ENCODE measurements around the gene ABHD14A. TPM values are rescaled to one million over a fixed set of nuclear protein-coding genes. Genes with fewer than 3 reads are reported as not detected.
"Not testable (repeated sequence)": the region's sequence is repeated elsewhere in the genome, so short reads cannot be mapped to it uniquely, and the experiment has no call there.

Gene ABHD14A
- 1.9 and 10.5 TPM in 2 replicates for total RNA-seq (2014; rRNA removed; shearing (Covaris generic))

DNA sequence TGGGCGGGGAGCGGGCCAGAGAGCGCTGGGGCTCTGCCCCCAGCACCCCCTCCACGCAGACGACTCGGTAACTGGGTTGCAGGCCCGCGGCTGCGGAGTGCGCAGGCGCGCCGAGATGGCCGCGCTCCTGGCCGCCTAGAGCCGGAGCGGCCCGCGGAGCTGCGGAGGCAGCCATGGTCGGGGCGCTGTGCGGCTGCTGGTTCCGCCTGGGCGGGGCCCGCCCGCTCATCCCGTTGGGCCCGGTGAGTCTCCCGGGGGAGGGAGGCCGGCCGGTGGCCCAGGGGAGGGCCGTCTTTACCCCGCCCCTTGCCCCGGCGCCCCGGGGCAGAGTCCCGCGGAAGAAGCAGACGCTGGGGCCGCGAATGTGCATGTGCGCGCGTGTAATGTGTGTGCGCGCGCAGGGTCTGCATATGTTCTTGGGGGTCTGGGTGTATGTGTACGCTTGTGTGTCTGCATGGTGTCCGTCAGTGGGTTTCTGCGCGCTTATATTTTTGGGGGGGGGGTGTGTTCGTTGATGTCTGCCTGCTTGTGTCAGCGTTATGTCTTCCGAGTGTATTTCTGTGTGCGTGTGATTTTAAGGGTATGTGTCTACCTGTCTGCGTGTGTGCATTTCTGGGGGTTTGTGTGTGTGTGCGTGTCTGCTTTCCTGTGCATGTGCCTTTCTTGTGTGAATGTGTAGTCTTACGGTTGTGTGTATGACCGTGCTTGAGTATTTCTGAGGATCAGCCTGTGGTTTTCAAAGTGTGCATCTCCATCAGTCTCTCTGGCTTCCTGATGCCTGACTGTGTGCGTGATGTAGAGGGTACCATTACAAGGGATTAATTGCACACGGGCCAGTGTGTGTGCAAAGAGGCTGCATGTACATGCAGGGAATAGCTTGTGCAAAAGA lies at the start of gene ABHD14A:
ABHD14A (plus strand) TSS at position 102 of the 889 bp plus-strand sequence; CDS start at position 174, 72 bp downstream.
- DNase-seq (ENCODE audit: low read depth), result peak; percentile 76

DNA sequence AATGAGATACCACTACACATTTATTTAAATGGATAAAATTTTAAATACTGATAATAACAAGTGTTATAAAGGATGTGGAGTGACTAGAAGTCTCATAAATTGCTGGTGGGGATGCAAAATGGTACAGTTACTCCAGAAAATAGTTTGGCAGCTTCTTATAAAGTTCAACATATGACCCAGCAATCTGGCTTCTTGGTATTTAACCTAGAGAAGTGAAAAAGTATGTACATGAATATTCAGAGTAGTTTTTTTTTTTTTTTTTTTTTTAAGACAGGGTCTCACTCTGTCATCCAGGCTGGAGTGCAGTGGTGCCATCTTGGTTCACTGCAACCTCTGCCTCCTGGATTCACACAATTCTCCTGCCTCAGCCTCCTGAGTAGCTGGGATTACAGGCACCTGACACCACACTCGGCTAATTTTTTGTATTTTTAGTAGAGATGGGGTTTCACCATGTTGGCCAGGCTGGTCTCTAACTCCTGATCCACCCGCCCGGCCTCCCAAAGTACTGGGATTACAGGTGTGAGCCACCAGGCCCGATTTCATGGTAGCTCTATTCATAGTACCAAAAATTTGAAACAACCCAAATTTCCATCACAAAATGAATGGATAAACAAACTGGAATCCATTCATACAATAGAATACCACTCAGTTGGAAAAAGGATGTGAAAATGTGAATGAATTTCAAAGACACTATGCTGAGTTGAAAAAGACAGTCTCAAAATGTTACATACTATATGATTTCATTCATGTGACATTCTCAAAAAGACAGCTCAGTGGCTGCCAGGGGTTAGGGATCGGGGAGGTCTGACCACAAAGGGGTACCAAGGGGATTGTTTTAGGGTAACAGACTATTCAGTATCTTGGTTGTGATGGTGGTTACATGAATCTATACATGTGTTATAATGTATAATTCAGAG lies 47.5 kb upstream of the ABHD14A start:
- no peak for DNase-seq (ENCODE audit: low read depth)

DNA sequence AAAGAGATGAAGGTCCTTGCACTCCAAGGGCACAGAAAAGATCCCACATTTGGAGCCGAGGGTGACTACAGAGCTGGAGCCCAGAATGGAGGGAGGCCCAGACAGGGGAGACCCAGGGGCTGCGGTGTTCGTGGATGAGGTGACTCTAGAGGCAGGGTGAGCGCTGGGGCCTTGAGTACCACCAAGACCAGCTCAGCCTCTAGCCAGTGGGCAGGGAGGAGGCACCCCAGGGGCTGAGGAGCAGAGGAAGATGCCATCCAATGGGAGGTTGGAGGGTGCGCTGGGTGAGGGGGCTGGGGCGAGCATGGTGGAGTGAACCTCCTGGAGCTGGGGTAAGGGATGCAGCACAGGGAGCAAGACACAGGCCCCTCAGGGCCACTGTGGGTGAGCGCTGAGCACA lies 46.4 kb upstream of the ABHD14A start:
- DNase-seq (ENCODE audit: low read depth), result no peak

DNA sequence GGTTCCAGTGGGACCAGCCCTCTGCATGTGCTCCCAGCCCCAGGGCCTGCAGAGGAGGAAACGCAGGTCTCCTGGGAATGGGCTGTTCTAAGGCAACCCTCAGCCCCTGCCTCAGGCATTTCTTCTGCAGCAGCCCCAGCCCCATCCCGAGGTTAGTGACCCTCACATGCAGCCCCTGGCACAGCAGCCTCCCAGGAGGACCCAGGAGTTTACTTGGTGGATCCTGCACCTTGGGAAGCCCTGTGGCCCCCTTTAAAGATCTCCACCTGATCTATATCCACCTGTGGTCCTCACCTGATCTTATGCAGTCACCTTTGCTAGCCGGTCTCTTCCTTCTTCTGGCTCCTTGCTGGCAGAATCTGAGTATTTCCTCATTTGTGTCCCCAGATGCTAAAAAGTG lies 45.9 kb upstream of the ABHD14A start:
- not testable (repeated sequence) for DNase-seq (ENCODE audit: low read depth)

DNA sequence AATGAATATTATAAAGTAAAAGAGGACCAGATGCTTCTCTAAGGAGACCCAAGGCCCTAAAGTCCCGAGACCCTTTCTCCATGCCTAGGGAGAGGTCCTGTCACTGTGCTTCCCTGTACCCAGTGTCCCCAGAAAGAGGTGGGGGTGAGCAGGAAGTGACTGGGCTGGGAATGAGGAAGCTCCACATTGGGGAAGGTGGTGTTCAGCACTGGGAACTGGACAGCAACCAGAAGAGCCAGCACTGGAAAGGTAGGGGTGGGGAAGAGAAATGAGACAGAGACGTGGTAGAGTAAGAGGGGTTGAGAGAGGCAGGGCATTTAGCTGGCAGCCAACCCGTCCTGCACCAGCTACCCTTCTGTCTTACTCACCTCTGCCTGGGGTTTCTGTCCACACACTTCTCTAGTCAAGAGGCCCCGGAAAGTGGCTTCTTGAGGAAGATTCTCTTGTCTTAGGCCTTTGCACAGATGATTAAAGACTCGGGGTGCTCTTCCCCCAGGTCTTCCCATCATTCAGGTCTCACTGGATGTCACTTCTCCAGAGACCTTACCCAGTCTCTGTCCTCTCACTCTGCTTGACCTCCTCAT lies 45.4 kb upstream of the ABHD14A start:
- DNase-seq (ENCODE audit: low read depth), result no peak

DNA sequence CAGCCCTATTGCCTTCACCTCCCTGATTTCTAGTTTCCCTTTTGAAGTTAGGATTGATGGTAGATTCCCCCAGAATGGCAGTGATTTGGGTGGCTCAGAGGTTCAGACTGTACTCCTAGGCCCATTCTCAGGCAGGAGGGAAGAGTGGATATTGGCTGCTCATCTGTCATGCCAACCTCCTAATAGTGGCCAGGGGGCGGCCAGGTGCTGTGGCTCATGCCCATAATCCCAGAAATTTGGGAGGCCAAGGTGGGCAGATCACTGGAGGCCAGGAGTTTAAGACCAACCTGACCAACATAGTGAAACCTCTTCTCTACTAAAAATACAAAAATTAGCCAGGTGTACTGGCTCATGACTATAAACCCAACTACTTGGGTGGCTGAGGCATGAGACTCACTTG lies 44.4 kb upstream of the ABHD14A start:
- DNase-seq (ENCODE audit: low read depth), result no peak

DNA sequence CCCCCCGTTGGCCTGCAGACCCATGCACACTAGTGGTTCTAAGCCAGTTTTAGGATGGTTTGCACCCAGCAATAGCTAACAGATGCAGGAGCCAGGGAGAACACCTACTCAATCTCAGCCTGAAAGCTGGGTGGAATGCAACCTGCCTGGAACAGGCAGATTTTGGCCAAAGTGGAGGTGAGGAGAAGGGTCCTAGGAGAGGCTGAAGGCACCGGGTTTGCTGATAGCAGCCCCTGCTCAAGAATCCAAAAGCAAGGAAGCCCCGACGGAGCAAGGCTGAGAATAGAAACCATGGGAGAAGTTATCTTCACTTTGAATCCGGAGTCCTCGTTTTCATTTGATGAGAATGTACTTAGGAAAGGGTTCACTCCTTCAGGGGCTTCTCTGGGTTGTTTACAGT lies 43.1 kb upstream of the ABHD14A start:
- no peak for DNase-seq (ENCODE audit: low read depth)

DNA sequence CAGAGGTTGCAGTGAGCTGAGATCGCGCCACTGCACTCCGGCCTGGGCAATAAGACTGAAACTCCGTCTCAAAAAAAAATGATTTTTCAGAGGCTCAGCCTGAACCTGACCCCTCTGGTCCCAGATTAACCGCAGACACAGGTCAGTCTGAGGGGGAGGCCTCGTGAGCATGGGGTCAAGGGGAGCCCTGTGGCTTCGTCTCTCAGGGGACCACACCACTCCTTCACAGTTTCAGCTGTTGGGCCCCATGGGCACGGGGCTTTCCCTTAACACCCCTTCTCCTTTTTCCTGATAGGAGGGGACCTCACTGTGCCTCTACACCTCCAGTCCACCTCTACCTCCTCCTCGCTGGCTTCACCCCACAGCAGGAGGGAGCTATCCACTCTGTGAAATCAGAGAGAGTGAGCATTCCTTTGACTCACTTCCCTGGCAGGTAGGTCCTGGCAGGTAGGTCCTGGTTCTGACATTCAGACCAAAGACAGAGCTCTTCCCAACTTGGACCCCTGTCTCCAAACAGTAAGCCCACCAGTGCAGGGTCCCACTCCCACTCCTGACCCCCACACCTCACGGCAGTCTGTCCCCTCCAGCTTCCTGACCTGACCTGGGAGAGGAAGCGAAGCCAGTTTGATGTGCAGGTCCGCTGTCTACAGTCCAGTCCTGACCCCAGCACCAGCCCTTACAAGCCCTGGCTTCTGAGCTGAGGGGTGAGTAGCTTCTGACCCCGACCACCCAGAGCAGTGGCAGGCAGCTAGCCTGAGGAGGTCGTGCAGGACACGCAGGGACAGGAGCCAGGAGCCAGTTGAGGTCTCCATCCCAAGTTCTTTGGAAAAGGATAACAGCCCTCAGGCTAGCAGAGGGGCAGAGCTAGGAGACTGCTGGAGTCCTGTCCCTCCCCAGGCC lies 42.1 kb upstream of the ABHD14A start:
- DNase-seq (ENCODE audit: low read depth), result no peak

DNA sequence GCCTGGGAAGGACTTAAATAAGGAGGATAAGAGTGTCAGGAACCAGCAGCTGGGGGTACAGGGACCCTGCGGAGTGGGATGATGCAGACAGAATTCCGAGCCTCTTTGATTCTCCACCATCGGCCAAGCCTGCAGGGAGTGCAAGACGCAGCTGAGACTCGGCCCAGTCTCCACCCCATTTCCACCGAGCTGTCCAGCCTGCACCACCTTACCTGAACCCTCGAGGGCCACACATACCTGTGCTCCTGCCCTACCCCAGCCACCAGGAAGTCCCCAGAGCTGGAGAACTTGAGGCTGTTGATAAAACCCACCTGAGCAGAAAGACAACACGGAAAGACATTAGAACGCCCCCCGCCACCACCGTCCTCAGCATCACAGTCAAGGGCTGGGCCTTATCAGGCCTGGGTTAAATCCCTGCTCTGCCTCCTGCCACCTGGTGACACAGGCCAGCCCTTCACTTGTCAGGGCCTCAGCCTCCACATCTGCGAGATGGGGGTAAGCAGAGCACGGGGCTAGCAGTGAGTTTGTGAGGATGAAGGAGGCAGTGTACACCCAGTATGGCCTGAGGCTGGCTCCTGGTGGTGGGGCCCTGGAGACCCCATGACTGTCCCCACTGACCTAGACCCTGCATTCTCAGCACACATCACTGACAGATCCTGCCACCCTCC lies 41.3 kb upstream of the ABHD14A start:
- DNase-seq (ENCODE audit: low read depth), result no peak

DNA sequence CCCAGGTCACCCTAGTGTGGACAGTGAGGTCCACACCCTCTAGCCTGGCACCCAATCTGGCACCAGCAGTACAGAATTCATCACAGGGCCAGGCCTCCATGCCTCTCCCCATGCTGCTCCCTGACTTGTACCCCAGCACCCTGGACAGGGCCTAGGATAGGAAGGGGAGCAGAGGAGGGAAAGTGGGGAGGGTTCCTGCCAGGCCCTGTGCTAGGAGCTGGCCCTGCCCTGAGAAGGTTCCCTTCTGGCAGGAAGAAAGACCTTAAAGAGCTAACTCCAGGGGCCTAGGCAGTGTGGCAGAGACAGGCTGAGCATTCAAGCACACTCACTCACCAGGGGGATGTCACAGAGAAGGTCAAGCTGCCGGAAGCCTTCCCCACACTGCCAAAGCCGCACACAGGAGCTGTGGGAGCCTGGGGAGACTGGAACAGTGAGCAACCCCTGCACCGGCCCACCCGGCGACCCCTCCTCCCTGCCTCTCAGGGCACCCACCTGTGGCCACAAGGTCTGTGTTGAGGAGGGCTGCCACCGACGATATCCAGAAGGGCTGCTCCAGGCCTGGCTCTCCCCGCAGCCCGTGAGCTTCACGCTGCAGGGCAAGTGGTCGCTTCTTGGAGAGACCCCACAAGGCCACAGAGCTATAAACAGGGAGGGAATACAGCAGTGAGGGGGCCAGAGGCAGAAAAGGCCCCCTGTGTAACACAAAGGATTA lies 40.6 kb upstream of the ABHD14A start:
- DNase-seq (ENCODE audit: low read depth), result no peak

DNA sequence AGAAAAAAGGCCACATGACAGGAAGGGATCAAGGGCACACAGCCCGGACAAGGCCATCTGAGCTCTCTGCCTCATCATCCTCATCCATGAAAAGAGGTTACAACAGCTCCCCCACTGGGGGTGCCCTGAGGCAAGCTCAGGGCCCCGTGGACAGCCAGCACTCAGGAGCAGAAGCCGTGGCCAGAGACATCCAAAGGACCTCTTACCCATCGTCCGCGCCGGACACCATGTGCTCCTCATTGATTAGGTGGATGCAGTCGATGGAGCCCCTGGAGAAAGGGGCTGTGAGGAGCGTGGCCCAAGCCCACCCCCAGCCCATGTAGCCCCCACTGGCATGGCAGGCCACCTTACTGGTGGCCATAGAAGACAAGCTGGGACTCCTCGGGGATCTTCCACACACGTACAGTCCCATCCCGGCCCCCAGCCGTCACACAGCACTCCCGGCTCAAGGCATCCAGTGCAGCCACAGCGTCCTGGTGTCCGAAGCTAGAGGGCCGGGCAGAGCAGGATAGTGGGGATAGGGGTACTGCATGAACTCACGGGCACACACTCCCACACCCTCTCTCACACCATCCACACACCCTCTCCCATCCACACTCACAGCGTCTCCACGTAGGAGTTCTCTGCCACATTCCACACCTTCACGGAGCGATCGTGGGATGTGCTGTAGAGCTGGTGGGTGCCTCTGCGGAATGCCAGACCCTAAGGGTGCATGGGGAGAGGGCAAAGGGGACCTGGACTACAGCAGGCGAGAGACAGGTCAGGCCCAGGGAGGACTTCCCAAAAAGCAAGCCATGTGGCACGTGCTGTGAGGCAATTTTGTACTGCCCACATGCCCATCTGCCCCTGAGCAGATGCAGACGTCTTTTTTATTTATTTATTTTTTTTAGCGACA lies 39.6 kb upstream of the ABHD14A start:
- DNase-seq (ENCODE audit: low read depth), result no peak

DNA sequence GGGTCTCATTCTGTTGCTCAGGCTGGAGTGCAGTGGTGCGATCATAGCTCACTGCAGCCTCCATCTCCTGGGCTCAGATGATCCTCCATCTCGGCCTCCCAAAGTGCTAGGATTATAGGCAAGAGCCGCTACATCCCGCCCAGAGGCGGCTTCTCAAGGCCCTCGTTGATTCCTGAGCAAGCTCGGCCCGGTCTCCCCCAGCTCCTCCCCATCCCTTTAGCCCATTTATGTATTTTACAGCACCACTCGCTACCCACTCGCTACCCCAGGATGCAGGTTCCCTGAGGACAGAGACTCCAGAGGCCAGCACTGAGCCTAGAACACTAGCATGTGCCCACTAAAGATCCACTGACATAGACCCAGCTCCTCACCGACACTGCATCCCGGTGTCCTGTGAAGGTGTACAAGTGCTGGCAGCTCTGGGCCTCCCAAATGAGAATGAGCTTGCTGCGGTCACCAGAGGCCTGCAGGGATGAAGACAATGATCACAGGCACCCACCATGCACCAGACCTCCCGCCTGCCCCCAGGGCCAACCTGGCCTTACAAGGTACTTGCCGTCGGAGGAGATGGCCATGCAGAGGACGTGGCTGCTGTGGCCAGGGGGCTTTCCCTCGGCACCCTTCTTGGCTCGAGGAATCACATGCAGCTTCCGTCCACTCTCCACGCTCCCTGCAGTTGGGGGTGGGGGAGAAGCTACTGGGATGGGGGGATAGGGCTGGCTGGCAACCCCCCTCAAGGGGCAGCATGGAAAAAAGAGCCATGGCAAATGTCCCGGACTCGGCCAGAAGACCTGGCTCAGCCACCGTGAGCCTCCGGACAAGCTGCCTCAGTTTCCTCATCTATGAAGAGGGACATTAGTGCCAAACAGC lies 38.7 kb upstream of the ABHD14A start:
- no peak for DNase-seq (ENCODE audit: low read depth)

DNA sequence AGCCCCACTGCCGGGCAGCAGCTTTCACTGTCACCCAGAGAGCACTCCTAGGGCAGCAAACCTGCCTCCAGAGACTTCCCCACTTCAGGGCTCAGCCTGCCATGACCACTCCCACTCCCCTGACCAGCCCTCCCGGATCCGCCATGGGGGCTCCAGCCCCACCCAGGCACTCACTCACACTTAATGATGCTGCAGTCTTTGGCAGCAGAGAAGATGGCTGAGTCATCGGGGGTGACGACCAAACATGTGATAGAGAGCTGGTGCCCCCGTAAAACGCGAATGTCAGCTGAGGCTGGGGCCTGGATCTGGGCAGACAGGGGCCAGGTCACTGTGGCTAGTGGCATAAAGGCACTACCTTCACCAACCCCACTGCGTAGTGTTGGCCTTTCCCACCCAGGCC lies 37.9 kb upstream of the ABHD14A start:
- DNase-seq (ENCODE audit: low read depth), result peak; percentile 52

DNA sequence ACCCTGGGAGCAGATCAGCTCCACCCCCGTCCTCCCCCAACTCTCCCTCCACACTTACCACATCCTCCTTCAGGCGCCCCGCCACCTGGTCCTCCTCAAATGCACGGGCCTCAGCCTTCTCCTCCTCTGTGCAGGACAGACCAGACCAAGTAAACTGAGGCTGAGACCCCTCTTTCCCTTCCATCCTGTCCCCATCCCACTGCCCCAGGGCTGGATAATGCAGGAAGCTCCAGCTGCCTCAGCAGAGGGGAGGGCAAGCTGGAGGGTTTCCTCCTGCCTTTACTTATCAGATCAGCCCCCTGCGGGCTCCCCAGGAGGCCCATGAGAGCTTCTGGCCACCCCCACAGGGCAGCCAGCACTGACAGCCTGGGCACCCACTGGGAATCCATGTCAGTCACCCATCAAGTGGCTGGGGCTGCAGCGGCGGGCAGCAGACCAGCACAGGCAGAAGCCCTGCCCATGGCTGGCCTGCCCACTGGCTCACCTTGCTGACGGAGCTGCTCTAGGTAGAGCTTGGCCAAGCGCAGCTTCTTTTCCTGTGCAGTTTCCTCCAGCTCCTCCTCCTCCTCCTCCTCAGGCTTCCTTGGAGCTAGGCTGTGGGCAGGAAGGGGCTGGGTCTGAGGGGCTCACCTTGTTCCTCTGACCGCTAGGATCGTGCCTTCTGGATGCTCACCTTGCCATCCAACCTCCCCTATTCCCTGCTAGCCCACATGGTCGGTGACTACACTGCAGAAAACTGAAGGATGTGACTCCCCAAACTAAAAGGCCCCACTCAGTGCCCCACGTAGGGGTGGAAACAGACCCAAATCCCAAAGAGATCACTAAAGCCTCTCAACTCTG lies 37.0 kb upstream of the ABHD14A start:
- DNase-seq (ENCODE audit: low read depth), result no peak

DNA sequence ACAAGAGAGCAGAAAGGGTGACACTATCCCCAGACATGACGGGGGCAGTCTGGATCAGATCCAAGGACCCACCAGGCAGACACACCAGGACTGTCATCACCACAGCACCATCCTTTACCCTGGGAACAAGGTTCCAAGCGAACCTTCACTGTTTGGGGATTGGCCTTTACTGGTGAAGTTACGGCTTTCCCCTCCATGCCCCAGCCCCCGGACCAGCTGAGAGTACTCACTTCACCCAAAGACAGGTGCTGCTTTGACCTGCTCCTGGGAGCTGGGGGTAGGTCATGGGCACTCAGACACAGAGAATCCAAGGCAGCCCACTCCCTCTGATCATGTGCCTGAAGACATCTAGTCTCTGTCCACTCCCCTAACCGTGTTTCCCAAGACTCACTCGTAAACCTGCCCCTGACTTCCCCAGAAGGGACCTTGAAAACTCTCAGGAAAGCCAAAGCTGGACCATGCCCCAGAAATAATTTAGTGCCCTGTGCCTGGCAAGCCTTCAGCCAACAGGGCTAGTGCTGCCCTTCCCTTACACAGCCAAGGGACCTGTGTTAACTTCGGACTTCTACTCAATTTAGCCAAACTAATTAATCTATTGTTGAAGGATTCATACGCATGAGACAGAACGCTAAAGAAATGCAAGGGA lies 36.0 kb upstream of the ABHD14A start:
- no peak for DNase-seq (ENCODE audit: low read depth)

DNA sequence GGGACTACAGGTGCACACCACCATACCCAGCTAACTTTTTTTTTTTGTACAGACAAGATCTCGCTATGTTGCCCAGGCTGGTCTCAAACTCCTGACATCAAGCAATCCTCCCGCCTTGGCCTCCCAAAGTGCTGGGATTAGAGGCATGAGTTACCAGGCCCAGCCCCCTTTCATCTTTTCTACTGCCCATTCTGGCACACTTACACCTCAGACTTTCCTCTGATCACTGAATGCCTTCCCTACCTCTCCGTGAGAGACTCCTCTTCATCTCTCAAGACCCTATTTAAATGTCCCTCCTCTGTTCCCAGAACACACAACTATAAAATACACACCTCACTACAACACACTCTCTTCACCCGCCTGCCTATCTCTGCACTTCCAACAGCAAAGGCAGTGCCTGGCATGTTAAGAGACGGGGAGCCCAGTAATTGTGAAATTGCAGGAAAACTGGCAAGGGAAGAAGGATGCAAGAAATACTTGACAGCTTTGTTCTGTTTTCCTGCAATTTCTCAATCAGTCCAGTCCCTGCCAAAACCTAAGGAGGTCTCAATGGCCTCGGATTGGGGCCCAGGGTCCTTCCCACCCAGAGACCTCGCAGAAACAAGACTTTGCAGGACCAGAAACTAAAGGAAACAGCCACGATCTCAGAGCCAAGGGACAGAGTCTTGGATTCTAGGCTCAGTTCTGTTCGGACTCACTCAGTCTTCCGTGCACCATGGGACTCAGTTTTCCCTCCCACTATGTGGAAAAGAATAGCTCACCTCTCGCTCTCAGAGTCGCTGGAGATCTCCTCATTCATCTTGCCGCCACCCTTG lies 34.0 kb upstream of the ABHD14A start:
- DNase-seq (ENCODE audit: low read depth), result no peak
